Prostate gland (tissue), 2 donors: Measurements from ENCODE around the gene CREB3L2. TPM values are rescaled to one million over a fixed set of nuclear protein-coding genes. Genes with fewer than 3 reads are reported as not detected.
"Not testable (repeated sequence)": the region's sequence is repeated elsewhere in the genome, so short reads cannot be mapped to it uniquely, and the experiment has no call there.

Experiments used
- DNase-seq: peaks from one replicate; pipeline ENCODE4 v3.0.0-alpha.2; 2019; ENCODE audit warnings: low spot score
- H3K27ac ChIP-seq, 2 donors: fragments of 200-600 bp; sonication (generic); 2 replicates each; pipeline ENCODE4 v1.5.1; 2017 to 2019
- H3K27me3 ChIP-seq: fragments of 200-600 bp; sonication (generic); replicated peaks from 2 replicates; pipeline ENCODE4 v1.5.1; 2019; ENCODE audit not compliant: insufficient read depth
- H3K36me3 ChIP-seq, 2 donors: fragments of 200-600 bp; sonication (generic); 1 replicate in 1 of 2; 2 replicates in 1 of 2; pipeline versions ENCODE4 v1.5.1 to v1.8.1; 2017 to 2019
- H3K4me1 ChIP-seq: fragments of 200-600 bp; sonication (generic); replicated peaks from 2 replicates; pipeline ENCODE4 v1.5.1; 2019
- H3K4me3 ChIP-seq, 2 donors: fragments of 200-600 bp; sonication (generic); 2 replicates each; pipeline ENCODE4 v1.5.1; 2017 to 2019
- H3K9me3 ChIP-seq: fragments of 200-600 bp; sonication (generic); 2 replicates; pipeline ENCODE4 v1.5.1; 2017
- CTCF ChIP-seq, 4 experiments: fragments of 200-600 bp in 2 of 4; fragments of 450-650 bp in 2 of 4; sonication (generic) in 2 of 4; IDR thresholded peaks; 1 replicate in 3 of 4; 2 replicates in 1 of 4; pipeline ENCODE4 v1.5.1; 2016 to 2019; ENCODE audit warnings: antibody characterized with exemption in 4 of 4, mild to moderate bottlenecking in 2 of 4, moderate library complexity in 2 of 4
- POLR2A ChIP-seq: fragments of 450-650 bp; IDR thresholded peaks from one replicate; pipeline ENCODE4 v1.6.1; 2016; ENCODE audit warnings: antibody characterized with exemption, mild to moderate bottlenecking
- POLR2AphosphoS5 ChIP-seq: sonication (generic); formaldehyde crosslinking; IDR thresholded peaks from one replicate; pipeline ENCODE4 v1.6.1; 2017; ENCODE audit warnings: antibody characterized with exemption
- WGBS: methylation state at CpG from one replicate; pipeline ENCODE4 v1.1.5; 2018; 5-methylcytosine and 5-hydroxymethylcytosine counted together
- intact Hi-C: fragments of 100-400 bp; cut with DNase I; formaldehyde crosslinking; loops from one replicate; pipeline ENCODE4 v1.14.2; 2022
- total RNA-seq, 2 donors: library from RNA; depleted of rRNA; stranded (reverse); fragments of >200 nt; gene quantifications; one replicate each; pipeline ENCODE4 v1.1.0, GENCODE V29; 2016

CREB3L2 gene
- total RNA-seq, 2 donors from 2014 or later = 34.1 to 42.0 TPM

- H3K4me3 ChIP-seq = no peak overlapping the region
- TF ChIP-seq POLR2AphosphoS5 = no peak
- TF ChIP-seq POLR2A = no peak
- no peak for TF ChIP-seq CTCF (IDR thresholded peaks at IDR 0.05)
- H3K36me3 ChIP-seq = no peaks in the 10 kb centered on the region
- H3K27me3 ChIP-seq = no peaks in the 10 kb centered on the region
- no peak for DNase-seq
- no peaks in the 10 kb centered on the region for H3K9me3 ChIP-seq
- peak overlapping the region; percentile 10 to 44 for H3K27ac ChIP-seq
- whole genome bisulfite sequencing = 92% methylated on average over 3 of the region's 3 CpGs
- intact Hi-C loops = loop anchor here (5.0 kb wide), 1 partner anchor 34 kb away; no protein-coding TSS in a partner anchor
- H3K4me1 ChIP-seq = peaks cover 25% of the 10 kb centered on the region
Observed at GRCh38 chr7:137985897-137986251, 16.0 kb downstream of the CREB3L2 start.

- Histone ChIP-seq H3K36me3 (no peaks in the 10 kb centered on the region), H3K27me3 (no peaks in the 10 kb centered on the region), H3K4me1 (peaks cover 25% of the 10 kb centered on the region), H3K27ac (peak overlapping the region in 1 of 2 donors; percentile 44), H3K9me3 (no peaks in the 10 kb centered on the region), H3K4me3 (no peak overlapping the region)
- WGBS = 70% methylated on average over 8 of the region's 8 CpGs
- intact Hi-C loops = loop anchor here (5.0 kb wide), 1 partner anchor 33 kb away; no protein-coding TSS in a partner anchor
- no peak for DNase-seq
- TF ChIP-seq POLR2A (no peak), CTCF (IDR thresholded peaks at IDR 0.05) (no peak), POLR2AphosphoS5 (no peak)
Observed at GRCh38 chr7:137985253-137985896, 16.5 kb downstream of the CREB3L2 start.

- 78% methylated on average over 11 of the region's 11 CpGs for WGBS
- peaks cover 21% of the 10 kb centered on the region for H3K4me1 ChIP-seq
- H3K27ac ChIP-seq = peak overlapping the region; percentile 39 to 44
- TF ChIP-seq CTCF (IDR thresholded peaks at IDR 0.05) (no peak), POLR2AphosphoS5 (no peak), POLR2A (no peak)
- no peaks in the 10 kb centered on the region for H3K36me3 ChIP-seq
- no peak for DNase-seq
- no peak overlapping the region for H3K4me3 ChIP-seq
- intact Hi-C loops = loop anchor here (5.0 kb wide), 1 partner anchor 32 kb away; no protein-coding TSS in a partner anchor
- no peaks in the 10 kb centered on the region for H3K27me3 ChIP-seq
- no peaks in the 10 kb centered on the region for H3K9me3 ChIP-seq
Observed at GRCh38 chr7:137984181-137985041, 17.5 kb downstream of the CREB3L2 start.

- no peaks in the 10 kb centered on the region for H3K27me3 ChIP-seq
- TF ChIP-seq CTCF (IDR thresholded peaks at IDR 0.05) (no peak), POLR2AphosphoS5 (peak; percentile 59)
- no peaks in the 10 kb centered on the region for H3K36me3 ChIP-seq
- peak overlapping the region; percentile 39 to 44 for H3K27ac ChIP-seq
- peaks cover 21% of the 10 kb centered on the region for H3K4me1 ChIP-seq
- no peak overlapping the region for H3K4me3 ChIP-seq
- no peaks in the 10 kb centered on the region for H3K9me3 ChIP-seq
- intact Hi-C loops = no loop called here
- 59% methylated on average over 12 of the region's 12 CpGs for WGBS
- DNase-seq = no peak
Observed at GRCh38 chr7:137983323-137984008, 18.4 kb downstream of the CREB3L2 start.

- H3K27ac ChIP-seq, DNase-seq, intact Hi-C loops, H3K27me3 ChIP-seq, H3K4me3 ChIP-seq, H3K9me3 ChIP-seq, H3K36me3 ChIP-seq: not testable (repeated sequence)
- WGBS = 97% methylated on average over 6 of the region's 6 CpGs
- H3K4me1 ChIP-seq = peaks cover 18% of the 10 kb centered on the region
Observed at GRCh38 chr7:137982394-137982793, 19.5 kb downstream of the CREB3L2 start.
